ENCODE measurements around the gene MOSPD3. TPM values are rescaled to one million over a fixed set of nuclear protein-coding genes. Genes with fewer than 3 reads are reported as not detected.

Gene MOSPD3
- total RNA-seq, 1 donor from 2014 or later, result 10.5 TPM

GRCh38 chr7:100583132-100584053 lies 28.9 kb upstream of the MOSPD3 start:
- Mint-ChIP-seq H3K9me3 (no peaks in the 10 kb centered on the region), H3K4me3 (peak overlapping the region; percentile 93), H3K27me3 (no peaks in the 10 kb centered on the region), H3K4me1 (peaks cover 38% of the 10 kb centered on the region), H3K27ac (peak overlapping the region; percentile 96), H3K36me3 (ENCODE audit: low read depth) (peaks cover 15% of the 10 kb centered on the region)
- DNase-seq, result peak; percentile 50
- TF ChIP-seq, protein P1, sequence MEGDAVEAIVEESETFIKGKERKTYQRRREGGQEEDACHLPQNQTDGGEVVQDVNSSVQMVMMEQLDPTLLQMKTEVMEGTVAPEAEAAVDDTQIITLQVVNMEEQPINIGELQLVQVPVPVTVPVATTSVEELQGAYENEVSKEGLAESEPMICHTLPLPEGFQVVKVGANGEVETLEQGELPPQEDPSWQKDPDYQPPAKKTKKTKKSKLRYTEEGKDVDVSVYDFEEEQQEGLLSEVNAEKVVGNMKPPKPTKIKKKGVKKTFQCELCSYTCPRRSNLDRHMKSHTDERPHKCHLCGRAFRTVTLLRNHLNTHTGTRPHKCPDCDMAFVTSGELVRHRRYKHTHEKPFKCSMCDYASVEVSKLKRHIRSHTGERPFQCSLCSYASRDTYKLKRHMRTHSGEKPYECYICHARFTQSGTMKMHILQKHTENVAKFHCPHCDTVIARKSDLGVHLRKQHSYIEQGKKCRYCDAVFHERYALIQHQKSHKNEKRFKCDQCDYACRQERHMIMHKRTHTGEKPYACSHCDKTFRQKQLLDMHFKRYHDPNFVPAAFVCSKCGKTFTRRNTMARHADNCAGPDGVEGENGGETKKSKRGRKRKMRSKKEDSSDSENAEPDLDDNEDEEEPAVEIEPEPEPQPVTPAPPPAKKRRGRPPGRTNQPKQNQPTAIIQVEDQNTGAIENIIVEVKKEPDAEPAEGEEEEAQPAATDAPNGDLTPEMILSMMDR (IDR thresholded peaks at IDR 0.05), result no peak
- intact Hi-C loops (cut with micrococcal nuclease), result loop anchor here (1.0 kb wide), 1 partner anchor 14 kb away; no protein-coding TSS in a partner anchor
- ChIA-PET POLR2A (interaction anchor here (0.6 to 5.4 kb wide), 18 partner anchors 12 to 482 kb away, joined by 3 to 114 read pairs (median 12); partner anchors contain the start of genes AGFG2, AP4M1, GNB2 and MCM7), CTCF (interaction anchor here (0.6 to 3.8 kb wide), 5 partner anchors 19 to 108 kb away, joined by 3 to 23 read pairs (median 6); partner anchors contain the start of gene MOSPD3)
- peak; percentile 1 for ATAC-seq (ENCODE audit: low read depth)

- peaks cover 38% of the 10 kb centered on the region for H3K4me1 Mint-ChIP-seq
- TF ChIP-seq, protein P1 (IDR thresholded peaks at IDR 0.05), result no peak
- H3K4me3 Mint-ChIP-seq, result peak overlapping the region; percentile 93
- H3K27ac Mint-ChIP-seq, result peak overlapping the region; percentile 96
- ChIA-PET CTCF (interaction anchor here (0.6 to 3.8 kb wide), 4 partner anchors 20 to 107 kb away, joined by 3 to 23 read pairs (median 6); partner anchors contain the start of gene MOSPD3), POLR2A (interaction anchor here (0.6 to 5.4 kb wide), 24 partner anchors 10 to 1202 kb away, joined by 3 to 114 read pairs (median 7); partner anchors contain the start of genes AGFG2, AP4M1, GIGYF1 and GNB2)
- DNase-seq (no peak), ATAC-seq (ENCODE audit: low read depth) (no peak)
- peaks cover 15% of the 10 kb centered on the region for H3K36me3 Mint-ChIP-seq (ENCODE audit: low read depth)
- H3K27me3 Mint-ChIP-seq, result no peaks in the 10 kb centered on the region
- no peaks in the 10 kb centered on the region for H3K9me3 Mint-ChIP-seq
- intact Hi-C loops (cut with micrococcal nuclease), result no loop called here
Observed at GRCh38 chr7:100584054-100584682, 28.2 kb upstream of the MOSPD3 start.

GRCh38 chr7:100584683-100585510 lies 27.4 kb upstream of the MOSPD3 start:
- Mint-ChIP-seq H3K27me3 (no peaks in the 10 kb centered on the region), H3K4me3 (peak overlapping the region; percentile 93), H3K27ac (peak overlapping the region; percentile 96), H3K36me3 (ENCODE audit: low read depth) (peaks cover 15% of the 10 kb centered on the region), H3K4me1 (peaks cover 38% of the 10 kb centered on the region), H3K9me3 (no peaks in the 10 kb centered on the region)
- TF ChIP-seq, protein P1 (IDR thresholded peaks at IDR 0.05), result no peak
- ChIA-PET CTCF (interaction anchor here (1.4 to 3.8 kb wide), 5 partner anchors 21 to 106 kb away, joined by 3 to 23 read pairs (median 7); no protein-coding TSS in a partner anchor), POLR2A (interaction anchor here (0.6 to 5.4 kb wide), 36 partner anchors 10 to 1203 kb away, joined by 3 to 114 read pairs (median 6); partner anchors contain the start of genes AGFG2, AP4M1, BUD31 and GIGYF1)
- ATAC-seq (ENCODE audit: low read depth) (no peak), DNase-seq (no peak)
- intact Hi-C loops (cut with micrococcal nuclease), result loop anchor here (1.0 to 5.0 kb wide), 4 partner anchors 41 to 1443 kb away; partner anchors contain the start of genes GIGYF1, SMURF1 and TRAPPC14

DNA sequence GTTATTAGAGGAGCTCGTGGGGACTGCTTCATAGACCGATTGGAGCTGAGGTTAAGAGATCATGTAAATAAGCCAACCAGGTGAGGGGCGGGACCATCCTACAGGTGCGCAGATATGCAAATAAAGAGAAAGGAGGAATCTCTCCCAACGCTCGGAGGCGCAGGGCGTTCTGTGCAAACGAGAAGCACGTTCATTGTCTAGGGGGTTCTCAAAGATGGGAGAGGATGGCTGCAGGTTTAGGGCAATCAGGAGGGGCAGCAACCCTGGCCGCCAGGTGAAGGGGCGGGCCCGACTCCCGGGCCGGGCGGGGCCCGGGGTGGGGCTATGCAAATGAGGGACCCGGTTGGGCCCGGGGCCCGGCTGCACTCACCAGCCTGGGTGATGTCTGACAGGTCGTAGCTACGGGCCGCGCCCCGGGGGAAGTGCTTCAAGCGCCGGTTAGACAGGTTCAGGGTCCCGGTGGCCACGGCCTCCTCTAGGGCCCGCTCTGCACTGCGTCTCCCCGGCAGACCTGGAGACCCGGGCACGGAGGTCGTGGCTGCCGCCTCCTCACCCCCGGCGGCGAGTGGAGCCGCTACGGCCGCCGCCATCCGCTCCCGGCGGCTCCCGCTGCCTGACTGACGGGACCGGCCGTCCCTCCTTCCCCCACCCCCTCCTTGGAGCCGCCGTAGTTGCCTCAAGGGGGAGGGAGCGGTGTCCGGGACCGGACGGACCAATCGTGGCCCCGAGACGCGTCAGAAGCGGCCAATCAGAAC lies 26.7 kb upstream of the MOSPD3 start, which contains the start of gene LRCH4:
Gene LRCH4, minus strand, starts transcription at position 619 of the 755 bp plus-strand sequence. Its CDS starts 29 bp downstream, at position 590.
- Mint-ChIP-seq H3K4me1 (peaks cover 38% of the 10 kb centered on the region), H3K27ac (peak within 1 kb of the TSS; percentile 96), H3K36me3 (ENCODE audit: low read depth) (peaks cover 15% of the 10 kb centered on the region), H3K27me3 (peaks cover 6% of the 10 kb centered on the region), H3K4me3 (peak within 1 kb of the TSS; percentile 93), H3K9me3 (no peaks in the 10 kb centered on the region)
- POLR2A ChIA-PET, result interaction anchor here (0.6 to 5.4 kb wide), 55 partner anchors 8 to 1177 kb away, joined by 3 to 114 read pairs (median 6); partner anchors contain the start of genes AGFG2, BUD31, COPS6 and GIGYF1
- CTCF ChIA-PET, result interaction anchor here (0.9 to 3.8 kb wide), 10 partner anchors 18 to 120 kb away, joined by 3 to 23 read pairs (median 5); partner anchors contain the start of gene POP7
- ATAC-seq (ENCODE audit: low read depth) (peak; percentile 8), DNase-seq (peak; percentile 67)
- TF ChIP-seq, protein P1 (IDR thresholded peaks at IDR 0.05), result no peak
- intact Hi-C loops (cut with micrococcal nuclease), result loop anchor here (1.0 to 5.0 kb wide), 14 partner anchors 19 to 1443 kb away; partner anchors contain the start of genes AGFG2, GIGYF1, GNB2 and MEPCE

All from activated B cell treated with CpG ODN at 0.5 μM for 24 hours (primary cell).